Stimulated activated CD8-positive, alpha-beta memory T cell treated with anti-CD3 and anti-CD28 coated beads, Interleukin-7, amount 100 ng/mL, for 48 hours (primary cell): ENCODE measurements around the gene FCN2.
A peak's percentile ranks its signal among the peaks of the same experiment; 100 is the strongest.
"Not testable (repeated sequence)": the region's sequence is repeated elsewhere in the genome, so short reads cannot be mapped to it uniquely, and the experiment has no call there.

Experiments
- DNase-seq, 2 donors: peaks; one replicate each; pipeline ENCODE4 v3.0.0-alpha.2; 2020; ENCODE audit warnings: low read depth in 1 of 2; ENCODE audit errors: extremely low read depth in 1 of 2

FCN2 gene

DNA sequence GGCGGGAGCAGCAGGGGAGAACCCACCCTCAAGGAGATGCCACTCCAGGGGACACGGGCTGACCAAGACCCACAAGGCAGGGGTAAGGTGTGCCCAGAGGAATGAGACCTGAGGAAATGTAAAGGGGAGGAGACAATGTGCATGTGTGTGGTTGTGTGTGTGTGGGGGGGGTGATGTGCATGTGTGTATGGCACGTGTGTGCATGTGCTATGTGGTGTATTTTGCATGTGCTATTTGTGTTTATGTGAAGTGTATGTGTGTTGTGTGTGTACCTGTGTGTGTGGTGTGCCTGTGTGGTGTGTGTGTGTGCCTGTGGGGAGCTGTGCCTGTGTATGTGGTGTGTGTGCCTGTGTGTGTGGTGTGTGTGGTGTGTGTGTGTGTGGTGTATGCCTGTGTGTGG, 33.5 kb upstream of the FCN2 start:
- DNase-seq, result no peak

DNA sequence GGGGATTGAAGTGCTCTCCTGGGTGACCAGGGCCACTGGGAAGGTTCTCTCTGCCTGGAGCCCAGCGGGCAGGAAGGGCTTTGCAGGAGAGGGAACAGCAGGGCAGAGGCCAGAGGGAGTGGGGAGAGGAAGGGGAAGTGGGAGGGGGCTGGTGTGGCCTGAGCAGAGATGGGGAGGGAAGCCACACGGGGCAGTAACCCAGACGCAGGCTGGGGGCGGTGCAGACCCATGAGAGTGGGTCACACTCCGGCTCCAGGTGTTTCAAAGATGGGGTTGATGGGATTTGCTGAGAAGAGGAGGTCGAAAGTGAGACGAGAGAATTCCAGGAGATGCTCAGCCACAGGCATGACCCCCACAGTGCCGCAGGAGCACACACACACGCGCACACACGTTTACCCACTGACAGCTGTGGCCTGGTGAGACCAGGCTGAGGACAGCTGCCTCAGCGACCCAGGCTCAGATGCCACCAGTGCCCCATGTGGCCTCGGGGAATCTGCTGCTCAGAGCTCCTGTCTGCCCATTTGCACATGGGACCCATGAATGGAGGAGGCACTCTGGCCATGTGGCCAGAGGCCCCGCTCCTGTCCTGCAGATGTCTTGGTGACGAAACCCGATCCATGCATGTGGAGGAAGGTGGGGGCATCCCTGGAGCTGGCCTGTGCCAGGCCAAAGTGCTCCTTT, 32.7 kb upstream of the FCN2 start:
- DNase-seq, result no peak

DNA sequence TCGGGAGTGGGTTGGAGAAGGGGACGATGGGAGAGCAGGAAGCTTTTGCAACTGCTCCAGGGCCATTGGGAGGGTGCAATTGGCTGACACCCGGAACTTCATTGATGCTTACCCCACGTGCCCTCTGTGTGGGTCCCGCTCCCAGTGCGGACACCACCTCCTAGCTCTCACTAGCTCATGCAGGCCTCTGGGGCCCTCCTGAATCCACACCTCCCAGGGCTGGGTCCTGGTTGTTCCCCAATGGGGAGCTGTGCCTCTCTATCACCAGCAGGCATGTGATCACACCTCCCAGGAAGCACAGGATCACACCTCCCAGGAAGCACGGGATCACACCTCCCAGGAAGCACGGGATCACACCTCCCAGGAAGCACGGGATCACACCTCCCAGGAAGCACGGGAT, 32.1 kb upstream of the FCN2 start:
- DNase-seq, result no peak

DNA sequence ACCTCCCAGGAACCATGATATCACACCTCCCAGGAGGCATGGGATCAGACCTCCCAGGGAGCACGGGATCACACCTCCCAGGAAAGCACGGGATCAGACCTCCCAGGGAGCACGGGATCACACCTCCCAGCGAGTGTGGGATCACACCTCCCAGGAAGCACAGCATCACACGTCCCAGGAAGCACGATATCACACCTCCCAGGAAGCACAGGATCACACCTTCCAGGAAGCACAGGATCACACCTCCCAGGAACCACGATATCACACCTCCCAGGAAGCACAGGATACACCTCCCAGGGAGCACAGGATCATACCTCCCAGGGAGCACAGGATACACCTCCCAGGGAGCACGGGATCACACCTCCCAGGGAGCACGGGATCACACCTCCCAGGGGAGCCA, 30.0 kb upstream of the FCN2 start:
- DNase-seq, result no peak

DNA sequence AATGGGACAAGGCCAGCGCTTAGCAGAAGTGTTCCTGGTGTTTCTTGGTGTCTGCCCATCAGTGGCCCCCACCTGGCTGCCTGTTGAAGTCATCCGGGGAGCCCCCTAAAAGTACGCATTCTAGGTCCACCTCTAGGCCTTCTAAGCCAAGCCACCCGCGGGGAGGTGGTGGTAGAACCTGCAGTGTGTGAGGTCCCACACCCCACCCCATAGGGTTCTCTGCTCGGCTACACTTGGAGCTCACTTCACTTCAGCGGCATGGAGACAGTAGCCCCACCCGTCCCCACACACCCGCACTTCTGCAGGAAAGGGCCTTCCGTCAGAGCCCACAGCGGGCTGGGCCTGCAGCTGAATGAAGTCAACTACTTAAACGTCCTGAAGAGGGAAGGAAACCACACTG, 29.6 kb upstream of the FCN2 start:
- DNase-seq, result no peak

DNA sequence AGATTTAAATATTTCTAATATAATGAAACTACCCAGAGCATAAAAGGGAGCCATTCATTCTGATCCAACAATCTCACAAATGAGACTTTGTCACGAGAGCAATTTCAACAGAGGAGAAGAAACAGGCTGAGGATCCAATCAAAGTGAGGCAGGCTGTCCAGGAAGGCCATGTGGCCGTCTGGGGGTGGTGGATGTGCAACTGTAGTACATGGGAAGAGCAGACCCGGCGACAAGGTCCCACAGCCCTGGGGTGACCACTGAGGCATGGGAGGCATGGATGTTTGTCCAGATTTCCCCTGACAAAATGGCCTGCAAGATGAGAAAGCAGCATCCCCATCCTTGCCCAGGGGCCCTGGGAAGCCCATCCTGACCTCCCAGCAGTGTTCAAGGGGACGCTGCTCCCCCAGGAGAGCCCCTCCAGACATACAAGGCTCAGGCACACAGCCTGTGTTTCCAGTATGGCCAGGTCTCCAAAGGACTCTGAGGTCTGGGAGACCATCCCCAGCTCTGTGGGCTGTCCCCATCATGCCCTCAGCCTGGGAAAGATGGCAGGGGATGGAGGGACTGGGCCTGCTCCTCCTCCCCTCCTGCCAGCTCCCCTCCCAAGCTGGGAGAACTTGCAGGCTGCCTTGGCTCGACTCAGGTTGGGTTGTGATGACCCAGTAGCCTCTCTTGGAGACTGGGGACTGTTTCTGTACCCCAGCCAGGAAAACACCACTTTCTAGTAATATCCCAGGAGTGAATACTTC, 27.5 kb upstream of the FCN2 start:
- DNase-seq, result no peak

DNA sequence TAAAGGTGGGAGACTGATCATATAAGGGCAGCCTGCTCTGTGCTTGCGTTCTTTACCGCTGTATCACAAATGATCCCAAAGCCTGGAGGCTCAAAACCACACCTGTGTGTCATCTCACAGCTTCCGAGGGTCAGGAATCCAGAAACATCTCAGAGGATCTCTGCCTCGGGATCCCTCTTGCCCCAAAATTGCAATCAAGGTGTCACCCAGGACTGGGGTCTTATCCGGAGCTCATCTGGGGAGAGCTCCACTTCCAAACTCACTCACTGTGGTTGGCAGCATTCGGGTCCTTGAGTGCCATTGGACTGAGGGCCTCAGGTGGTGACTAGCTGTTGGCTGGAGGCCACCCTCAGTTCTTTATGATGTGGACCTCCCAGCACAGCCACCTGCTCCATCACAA, 26.7 kb upstream of the FCN2 start:
- DNase-seq, result no peak

DNA sequence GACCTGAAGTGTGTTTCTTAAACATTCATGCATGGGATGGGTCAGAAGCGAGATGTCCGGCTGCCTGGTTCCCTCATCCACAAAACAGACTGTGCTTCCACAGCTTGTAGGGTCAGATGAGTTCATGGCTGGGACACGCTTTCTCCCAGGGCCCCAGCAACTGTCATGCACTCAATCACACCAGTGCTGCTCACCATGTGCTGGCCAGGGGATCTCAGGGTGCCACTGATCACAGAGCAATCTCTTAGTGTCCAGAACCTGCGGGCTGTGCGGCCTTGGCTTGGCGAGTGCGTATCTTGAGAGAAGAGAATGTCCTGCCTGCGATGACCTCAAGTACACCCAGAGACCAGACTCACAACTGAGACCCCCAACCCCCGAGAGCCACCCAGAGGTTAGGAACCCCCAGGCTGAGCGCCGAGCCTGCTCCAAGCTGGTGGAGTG, 26.0 kb upstream of the FCN2 start:
- no peak for DNase-seq

DNA sequence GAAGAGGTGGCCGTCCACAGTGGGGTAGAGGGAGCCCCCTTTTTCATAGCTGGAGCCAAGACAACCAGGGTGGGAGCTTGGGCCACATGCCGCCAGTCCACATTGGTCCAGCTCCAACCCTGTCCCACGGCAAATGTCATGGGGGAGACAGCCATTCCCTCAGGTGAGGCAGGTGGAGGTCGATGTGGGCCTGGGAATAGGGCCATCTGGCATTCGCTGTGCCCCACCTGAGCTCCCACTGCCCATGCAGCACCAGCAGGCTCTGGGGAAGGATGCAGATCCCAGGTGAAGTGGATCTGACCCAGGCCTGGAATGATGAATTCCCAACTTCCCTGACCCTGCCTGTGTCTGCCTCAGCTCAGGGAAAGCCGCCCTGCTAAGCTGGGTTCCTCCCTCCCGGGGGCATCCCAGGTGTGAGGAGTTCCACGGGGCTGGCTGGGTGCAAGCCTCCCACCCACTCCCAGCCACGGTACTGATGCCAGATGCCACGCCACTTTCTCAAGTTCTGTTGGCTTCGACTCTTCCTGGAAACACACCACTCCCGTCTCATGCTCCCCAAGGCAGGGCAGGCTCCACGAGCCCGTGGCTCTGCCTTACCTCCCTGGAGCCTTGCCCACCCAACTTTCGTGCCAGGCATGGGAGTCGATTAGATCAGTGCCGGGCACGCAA, 25.2 kb upstream of the FCN2 start:
- DNase-seq, result no peak

DNA sequence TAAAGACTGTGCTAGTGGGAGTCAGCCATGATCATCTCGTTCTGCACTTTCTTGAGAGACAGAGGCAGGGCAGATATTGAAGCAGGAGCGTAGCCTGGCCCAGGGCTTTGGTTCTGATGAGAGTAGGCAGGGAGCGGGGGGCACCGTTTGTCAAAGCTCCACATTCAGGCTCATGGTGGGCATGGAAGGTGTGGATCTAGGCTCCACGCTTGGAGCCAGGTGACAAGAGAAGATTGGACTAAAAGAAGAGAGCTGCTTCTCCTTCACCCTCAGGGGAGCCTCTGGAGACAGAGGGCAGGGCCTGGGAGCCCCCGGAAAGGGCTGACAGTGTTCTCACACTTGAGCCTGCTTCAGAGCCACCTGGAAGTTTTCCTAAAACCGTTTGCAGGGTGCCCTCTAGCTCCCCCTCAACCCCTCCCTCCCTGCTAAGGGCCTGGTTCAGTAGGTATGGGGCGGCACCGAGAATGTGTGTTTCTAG, 24.7 kb upstream of the FCN2 start:
- DNase-seq, result no peak

DNA sequence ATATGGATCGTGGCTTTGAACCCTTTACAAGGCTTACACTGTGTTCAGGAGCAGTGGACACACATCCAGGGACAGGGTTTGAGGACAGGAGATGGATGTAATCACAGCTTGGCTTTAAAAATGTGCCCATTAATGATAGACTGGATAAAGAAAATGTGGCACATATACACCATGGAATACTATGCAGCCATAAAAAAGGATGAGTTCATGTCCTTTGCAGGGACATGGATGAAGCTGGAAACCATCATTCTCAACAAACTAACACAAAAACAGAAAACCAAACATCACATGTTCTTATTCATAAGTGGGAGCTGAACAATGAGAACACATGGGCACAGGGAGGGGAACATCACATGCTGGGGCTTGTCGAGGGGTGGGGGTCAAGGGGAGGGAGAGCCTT, 23.2 kb upstream of the FCN2 start:
- not testable (repeated sequence) for DNase-seq

DNA sequence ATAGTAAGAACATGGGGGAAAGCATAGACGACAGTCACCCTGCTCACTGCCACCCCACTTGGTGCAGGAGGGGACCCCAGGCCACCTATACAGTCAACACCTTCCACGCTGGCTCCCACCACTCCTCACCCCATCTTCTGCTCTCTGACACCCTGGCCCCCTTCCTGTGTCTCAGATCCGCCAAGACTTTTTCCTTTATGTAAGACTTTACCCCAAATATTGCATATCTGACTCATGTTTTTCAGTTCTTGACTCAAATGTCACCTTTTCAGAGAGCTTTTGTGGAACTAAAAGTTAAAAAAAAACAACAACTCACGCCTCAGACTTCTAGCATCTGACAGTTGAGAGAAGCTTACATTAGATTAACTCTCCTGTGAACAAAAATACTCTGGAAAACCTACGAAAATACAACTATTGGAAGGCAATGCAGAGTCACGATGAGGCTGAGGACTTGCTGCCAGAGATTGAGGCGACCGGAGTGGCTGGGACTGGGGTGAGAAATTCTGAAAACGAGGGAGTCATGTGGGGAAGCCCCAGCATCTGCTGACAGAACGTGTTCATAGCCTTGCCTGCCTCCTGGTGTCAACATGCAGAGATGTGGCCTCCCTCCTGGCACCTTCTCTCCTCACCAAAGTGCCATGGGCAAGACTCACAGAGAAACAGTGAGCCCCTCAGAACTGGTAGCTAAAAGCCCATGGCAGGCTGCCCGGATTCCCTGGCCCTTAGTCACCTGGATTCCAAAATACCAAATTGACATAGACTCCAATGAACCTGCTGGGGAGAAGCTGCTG, 22.4 kb upstream of the FCN2 start:
- peak; percentile 13 to 55 for DNase-seq

DNA sequence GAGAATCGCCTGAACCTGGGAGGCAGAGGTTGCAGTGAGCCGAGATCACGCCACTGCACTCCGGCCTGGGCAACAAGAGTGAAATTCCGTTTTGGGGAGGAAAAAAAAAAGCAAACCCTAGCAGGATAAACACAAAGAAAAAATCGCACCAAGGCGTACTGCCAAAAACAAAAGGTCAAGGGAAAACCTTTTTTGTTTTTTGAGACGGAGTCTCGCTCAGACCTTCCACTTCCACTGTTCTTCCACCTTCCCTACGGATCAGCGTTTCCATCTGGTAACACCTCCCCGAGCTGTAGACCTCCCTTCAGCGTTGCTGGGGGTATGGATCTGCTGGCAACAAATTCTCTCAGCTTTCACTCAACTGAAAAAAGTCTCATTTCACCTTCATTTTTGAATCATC, 20.1 kb upstream of the FCN2 start:
- DNase-seq, result no peak

DNA sequence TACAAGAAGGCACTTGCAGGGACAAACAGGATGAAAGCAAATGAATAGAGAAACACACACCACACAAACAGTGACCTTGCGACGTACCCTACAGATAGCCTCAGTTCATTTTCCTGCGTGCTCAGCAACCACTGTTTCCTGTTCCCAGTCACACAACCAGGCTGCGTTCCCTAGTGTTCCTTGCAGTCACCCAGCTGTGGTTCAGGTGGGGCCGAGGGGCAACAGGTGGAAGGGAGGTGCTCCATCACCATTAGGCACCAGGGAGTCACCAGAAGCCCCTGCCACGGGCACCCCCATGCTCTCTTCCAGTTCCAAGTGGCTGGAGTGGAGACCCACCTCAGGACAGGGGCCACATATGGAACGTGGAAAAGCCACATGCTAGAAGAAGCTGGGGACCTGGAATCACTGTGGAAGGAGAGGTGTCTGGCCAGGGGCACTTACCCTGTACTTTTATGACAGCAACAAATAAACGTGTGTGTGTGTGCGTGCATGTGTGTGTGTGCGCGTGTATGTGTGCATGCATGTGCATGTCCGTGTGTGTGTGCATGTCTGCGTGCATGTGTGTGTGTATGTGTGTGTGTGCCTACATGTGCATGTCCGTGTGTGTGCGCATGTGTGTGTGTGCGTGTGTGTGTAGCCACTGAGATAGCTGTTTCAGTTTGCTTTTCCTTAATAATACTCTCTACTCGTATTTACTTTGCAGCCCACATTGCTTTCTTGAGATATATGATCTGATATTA, 18.8 kb upstream of the FCN2 start:
- no peak for DNase-seq

DNA sequence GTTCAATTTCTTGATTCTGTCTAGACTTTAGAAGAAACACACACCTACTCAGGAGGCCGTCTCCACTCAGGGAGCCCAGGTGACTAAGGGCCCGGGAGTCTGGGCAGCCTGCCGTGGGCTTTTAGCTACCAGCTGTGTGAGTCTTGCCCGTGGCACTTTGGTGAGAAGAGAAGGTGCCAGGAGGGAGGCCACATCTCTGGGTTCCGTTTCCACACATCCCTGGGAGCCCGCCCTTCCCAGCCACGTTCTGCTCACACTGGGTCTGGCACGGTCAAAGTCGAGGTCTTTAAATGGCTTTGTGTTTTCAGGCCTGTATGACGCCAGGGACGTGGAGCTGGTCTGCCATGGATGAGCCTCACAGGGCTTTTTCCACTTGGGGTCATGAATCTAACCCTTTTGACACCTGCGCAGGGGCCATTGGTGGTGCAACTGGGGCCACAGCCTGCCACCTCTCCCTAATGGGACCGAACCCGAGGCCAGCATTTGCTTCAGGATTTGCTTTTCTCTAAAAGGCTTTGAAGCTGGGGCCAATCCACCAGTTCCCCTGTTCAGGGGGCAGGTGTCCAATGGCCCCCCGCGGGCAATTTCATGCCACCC, 17.2 kb upstream of the FCN2 start:
- no peak for DNase-seq

DNA sequence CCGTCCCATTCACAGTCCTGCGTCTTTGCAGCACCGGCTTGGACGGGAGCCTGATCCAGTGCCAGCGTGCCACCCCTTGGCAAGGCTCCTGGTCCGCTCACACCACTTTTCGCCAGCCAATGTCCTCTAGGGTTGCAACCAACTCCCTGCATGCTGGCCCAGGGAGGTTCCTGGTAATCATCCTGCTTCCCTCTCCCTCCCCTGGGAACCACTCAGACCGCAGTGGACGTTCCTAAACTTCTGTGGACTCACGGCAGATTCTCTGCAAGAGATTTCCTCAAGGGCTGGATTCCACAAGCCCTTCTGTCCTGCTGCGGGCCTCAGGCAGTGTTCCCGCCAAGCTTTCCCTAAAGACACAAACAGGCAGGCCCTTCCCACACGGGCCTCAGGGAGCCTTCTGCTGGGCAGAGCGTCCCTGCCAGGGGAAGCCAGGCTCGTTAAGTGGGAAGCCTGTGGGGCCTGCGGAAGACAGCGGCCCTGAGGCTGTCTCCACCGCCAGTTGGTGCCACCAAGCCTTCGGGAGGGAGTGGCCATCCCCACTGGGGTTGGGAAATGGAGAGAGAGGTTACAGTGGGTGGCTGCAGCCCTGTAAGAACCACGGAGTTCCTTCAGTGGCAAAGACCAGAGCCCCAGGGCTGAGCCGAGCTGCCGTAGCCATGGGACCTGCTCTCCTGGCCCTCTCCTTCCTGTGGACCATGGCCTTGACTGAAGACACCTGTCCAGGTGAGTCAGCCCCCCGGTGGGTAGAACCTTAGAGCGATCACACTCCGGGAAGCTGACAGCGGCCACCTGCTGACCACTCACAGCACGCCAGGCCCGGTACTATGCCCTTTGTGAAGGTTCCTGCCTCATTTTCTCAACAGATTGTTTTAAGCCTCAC, 16.4 kb upstream of the FCN2 start:
- DNase-seq, result no peak

DNA sequence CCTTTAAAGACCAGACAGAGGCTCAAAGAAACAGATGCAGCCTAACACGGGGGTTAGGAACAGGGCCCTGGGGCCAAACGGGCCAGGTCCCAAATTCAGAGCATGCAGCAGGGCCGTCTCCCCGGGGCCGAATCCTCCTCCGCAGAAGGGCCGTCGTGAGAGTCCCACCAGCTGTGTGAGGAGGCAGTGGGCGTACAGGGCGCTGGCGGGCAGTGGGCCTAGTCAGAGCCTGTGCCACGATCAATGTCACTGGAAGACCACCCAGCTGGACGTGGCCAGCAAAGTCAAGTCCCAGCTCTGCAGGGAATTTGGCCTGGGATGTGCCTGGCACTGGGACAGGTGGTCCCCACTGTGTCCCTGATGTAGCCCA, 15.8 kb upstream of the FCN2 start:
- no peak for DNase-seq

DNA sequence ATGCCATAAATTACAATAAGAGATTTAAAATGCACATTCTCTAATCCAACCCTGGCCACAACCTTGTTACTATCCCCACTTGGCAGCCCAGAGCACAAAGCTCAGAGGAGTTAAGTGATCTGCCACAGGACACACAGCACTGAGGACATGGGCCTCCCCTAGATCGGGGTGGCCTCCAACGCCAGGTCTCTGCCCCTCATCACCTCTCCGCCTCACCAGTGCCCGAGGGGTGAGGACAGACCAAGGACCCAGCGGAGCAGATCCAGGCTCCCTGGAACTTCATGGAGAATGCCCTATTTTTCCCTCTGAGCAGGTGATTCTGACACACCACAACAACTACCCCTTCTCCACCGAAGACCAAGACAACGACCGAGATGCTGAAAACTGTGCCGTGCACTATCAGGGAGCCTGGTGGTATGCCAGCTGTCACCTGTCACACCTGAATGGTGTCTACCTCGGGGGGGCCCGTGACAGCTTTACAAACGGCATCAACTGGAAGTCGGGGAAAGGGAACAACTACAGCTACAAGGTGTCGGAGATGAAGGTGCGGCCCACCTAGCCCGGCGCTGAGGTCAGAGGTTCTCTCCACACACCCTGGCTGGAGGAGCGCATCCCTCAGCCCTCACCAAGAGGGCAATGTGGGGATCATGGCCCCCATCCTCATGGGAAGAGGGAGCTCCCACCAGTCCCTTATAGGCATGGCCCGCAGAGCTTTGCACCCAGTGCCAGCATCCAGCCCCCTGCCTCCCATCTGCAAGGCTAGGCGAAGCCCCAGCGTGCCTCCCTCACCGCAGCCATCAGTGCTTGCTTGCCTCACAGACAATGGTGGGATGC, 12.5 kb upstream of the FCN2 start:
- DNase-seq, result no peak
